GM04503 (cell line): ENCODE results near the gene NTF3.

ENCODE experiments used
- DNase-seq: peaks from one replicate; pipeline ENCODE4 v3.0.0-alpha.2; 2012; ENCODE audit warnings: low read depth

The NTF3 gene

DNA sequence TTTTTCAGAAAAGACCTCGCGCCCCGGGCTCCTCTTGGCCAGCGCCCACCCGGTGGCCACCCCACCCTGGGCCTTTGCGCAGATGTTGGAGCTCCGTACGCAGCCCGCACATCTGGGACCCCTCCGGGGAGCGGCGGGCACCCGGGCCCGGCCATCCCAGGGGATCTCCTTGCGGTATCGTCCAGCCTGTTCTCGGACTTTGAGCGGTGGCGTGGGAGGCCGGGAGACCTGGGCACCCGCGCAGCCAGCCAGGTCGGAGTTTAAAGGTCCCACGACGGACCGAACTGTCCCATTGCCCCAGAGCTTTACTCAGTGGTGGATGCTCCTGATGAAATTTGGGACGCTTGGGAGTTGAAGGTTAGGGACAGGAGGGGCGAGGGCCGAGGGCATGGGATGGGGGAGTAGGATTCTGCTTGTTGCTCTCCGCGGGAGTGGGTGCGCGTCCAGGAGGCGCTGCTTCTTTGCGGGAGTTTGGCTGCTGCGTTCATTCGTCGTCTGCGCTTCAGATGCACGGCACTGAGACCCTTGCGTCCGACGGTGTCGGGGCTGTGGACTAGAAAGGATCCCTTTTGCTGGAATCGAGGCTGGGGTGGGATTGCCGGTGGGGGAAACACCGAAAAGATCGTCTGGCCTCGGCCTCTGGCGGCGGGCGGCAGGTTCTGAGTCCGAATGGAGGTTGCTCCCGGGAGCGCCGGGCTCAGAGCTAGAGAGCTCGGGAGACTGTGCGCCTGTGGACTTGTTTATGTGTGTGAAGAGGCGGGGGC is 1.4 kb downstream of the NTF3 start:
- no peak for DNase-seq

DNA sequence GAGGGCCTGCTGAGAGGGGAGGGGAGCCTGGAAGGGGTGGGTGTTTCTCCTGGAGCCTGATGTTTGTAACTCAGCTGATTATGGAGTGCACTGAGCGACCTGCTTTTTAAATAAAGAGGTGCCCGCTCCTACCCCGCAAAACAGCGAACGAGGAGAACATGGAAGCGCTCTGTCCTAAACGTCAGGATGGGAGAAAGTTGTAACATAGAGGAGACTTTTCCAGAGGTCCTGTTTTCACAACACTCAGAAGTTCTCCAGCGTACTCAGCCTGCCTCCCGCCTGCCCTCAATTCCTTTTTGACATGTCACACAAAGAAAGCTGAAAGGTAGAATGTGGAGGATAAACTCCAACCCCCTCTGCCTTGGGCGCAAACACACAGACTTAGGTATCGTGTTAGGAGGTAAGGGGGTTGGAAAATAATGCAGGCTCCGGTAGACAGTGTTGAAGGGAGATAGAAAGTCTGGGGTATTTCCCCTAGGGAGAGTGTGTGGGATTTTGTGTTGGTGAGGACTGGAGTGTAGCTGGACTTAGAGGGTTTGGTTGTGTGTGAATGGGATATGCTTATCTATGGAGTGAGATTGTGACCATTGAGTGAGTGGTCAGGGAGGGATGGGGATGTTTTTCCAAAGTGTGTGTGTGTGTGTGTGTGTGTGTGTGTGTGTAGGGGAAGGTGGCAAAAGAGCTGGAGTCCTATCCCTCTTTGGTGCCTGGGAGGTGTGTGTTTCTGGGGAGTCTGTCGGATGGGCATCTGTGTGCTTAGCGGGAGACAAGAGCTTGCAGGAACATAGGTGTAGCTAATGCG is 2.1 kb downstream of the NTF3 start:
- DNase-seq = no peak

DNA sequence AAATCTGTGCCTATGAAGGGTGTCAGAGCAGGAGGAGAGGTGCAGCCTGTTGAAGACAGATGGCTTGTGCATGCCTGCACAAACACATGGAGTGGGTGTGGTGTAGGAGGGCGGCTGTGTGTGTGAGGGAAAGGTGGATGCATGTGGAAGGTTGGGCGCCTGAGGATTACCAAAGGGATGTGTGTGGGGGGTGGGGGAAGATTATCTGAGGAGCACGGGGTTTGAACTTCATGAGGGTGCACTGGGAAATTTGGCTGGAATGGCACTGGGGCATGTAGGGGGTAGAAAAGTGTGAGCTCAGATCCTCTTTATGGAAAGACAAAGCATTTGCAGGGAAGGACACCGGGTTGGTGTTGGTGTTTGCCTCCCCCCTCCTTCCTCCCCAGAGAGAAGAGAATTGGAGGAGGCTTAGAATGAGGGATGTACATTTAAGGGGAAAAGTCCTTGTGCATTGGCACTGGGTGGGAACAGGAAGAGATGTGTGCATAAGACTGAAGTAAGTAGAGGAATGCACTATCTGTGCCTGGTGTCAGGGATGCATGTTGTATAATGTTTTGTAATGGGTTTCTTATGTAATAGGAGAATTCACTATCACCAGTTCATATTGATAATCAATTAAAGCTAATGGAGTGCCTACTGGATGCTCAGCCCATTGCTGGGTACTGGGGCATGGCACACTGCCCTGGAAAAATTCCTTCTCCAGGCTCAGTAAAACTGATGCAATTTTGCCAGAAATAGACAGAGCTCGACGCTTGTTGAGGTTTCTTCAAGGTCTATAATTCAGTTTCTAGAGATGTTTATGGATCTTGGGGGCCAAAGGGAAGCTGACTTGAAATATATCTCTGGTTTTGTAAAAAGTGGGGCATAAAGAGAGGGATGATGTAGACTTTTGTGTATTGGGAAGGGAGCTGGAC is 3.0 kb downstream of the NTF3 start:
- no peak for DNase-seq

GRCh38 chr12:5437182-5437583 is 5.3 kb downstream of the NTF3 start:
- DNase-seq = no peak

GRCh38 chr12:5437589-5437988 is 5.7 kb downstream of the NTF3 start:
- no peak for DNase-seq

DNA sequence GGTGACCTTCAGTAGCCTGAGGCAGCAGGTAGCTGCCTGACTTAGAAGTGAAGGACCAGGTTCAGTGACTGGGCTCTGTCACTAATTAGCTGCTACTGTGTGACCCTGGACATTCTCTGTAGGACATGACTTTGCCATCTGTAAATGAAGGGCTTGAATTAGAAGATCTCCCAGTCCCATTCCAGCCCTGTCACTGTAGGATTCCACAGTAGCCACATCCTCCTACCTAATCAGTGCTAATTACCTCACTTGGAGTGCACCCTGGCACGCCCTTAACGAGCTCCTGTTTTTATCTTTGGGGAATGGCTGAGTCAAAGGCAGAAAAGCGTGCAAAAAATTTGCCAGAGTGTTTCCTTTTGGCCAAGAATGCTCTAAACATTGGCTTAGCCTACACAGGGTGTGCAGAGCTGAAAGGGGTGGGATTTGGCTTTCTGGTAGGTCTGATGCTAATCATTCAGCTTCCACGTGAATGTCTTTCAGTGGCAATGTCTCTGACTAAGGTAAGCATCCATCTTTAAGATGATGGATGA is 6.8 kb downstream of the NTF3 start:
- peak; percentile 68 for DNase-seq

DNA sequence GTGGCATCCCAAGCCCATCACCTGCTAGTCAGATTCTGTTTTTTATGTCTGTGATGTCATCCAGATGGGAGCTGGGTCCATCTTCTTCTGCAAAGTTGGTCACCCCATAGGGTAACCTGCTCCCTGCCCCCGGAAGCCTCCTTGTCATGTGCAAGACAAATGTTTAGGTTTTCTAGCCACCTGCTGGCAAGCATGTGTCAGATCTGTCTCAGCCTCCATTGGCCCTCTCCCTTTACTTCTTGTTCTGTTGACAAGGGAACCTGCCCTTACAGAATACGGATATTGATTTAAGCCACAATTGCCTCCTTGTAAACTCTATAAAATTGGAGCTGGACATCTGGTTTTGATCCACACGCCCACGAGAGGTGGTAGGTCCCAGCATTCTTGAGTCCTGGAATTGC is 7.5 kb downstream of the NTF3 start:
- DNase-seq = no peak

DNA sequence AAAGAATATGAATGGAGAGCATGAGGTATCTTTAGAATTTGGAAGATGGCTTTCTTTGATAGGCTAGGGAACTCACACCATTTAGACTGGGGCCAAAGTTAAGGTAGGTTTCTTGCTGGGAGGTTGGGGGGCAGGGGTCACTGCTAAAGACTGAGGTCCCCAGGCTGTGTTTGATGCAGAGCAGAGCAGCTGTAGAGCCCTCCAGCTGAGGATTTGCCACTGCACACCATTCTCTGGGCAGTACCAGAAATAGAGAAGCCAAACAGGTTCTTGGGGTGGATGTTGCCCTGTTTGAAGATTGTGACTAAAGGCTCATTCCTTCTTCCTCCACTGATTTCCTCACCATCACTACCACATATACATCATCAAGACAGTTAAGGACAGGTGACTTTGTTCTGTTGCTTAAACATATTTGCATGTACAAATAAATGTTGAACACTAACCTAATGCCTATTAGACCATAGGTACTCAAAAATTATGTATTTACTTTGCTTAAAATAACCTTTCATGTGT is 7.9 kb downstream of the NTF3 start:
- DNase-seq = no peak

DNA sequence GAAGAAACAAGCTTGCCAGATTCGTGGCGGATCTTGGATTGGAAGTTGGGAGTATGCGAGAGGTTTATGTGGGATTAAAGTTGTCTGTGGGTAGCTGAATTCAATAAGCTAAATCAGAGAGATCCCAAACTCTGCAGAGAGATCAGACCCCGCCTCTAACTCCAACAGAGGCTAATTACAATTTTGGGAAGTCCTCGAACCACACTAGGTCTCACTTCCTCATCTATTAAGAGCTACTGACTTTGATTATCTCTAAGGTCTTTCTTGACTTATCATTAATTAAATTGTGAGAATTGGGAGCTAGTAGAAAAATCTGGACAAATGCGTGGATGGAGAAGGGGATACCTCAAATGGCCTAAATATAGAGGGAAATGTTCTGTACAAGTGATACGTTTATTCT is 9.1 kb downstream of the NTF3 start:
- no peak for DNase-seq

DNA sequence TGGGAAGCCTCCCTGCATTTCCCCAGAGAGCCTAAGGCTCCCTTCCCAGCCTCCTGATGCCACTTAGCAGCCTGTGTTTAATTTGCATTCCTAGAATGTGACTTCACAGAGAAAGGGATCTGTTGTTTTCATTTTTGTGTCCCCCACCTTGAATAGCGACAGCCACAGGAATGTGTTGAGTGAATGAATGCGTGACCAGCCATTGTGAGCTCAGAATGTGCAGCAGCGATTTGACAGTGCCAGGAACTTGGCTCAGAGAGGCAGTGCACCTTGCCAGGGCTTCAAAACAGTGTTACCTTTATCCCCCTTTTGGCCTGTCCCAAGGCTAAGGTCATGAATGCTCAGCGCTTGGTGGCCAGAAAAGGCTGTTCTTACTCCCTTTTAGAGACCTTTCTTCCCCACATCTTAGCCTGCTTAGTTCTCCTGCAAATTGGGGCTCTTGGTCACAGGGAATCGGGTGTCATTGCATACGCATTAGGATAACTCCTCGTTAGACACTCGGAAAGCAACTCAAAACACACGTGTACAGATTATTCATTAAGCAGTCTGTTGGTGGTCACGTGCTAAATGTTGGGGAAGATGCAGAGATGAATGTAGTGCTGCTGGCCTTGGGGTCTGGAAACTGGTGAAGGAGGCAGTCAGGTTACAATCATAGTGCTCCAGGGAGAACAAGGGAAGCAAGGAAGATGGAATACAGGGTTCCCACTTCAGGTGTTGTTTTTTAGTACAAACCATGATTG is 9.8 kb downstream of the NTF3 start:
- peak; percentile 82 for DNase-seq

- no peak for DNase-seq
These were observed 10.5 kb downstream of the NTF3 start for GRCh38 chr12:5442251-5443006.

DNA sequence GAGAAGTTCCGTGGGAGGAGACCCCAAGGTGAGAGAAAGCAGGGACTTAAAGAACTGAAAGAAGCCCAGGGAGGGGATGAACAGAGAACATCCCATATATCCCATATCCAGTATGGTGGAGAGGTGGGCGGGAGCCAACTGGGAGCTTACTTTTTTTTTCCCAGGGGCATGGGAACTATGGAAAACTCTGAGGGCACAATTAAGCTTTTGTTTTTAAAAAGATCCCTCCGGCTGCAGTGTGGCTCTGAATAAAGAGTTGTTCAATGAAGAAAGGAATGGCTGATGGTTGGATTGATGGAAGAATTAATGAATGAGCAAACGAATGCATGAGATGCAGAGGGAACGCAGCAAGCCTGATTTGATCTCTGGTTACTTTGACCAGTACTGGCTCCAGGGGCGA is 12.6 kb downstream of the NTF3 start:
- DNase-seq = no peak

- no peak for DNase-seq
These were observed 15.4 kb downstream of the NTF3 start for GRCh38 chr12:5447320-5447719.

GRCh38 chr12:5451251-5451650 is 19.3 kb downstream of the NTF3 start:
- no peak for DNase-seq

DNA sequence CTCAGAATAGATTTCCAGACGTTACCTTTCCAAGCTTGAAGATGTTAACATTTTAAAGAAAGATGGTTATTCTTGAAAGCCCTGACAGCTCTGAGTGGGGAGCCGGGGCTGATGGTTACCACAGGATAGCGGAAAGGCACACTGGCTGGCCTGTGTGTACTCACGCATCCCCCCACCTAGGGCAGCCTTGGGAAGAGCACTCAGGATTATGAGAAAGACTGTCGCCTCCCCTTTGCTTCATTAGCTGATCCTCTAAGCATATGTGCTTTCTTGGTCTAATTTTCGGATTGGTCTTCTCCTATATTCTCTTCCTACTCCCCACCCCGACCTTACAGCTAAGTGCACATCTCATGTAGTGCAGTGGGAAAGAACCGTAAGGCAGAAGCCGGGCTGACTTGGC is 20.7 kb downstream of the NTF3 start:
- no peak for DNase-seq

DNA sequence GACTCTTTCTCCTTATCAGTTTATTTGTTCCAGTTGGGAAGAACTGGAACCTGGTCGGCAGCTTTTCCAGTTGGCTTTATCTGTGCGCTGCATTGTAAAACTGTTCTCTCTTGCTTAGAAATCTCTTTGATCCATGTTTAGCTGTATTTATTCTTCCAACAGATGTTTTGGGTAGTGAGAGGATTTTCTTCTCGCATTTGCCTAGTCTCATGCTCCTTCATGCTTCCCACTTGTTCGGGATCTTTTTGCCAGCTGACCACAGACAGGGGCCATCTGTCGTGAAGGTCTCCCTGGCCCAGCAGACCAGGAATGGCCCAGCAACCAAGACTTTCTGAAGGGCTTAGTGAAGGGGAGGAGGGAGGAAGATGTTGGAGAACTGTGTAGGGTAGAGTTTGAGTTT is 21.6 kb downstream of the NTF3 start:
- no peak for DNase-seq

- no peak for DNase-seq
These were observed 23.1 kb downstream of the NTF3 start for GRCh38 chr12:5455045-5455444.

- no peak for DNase-seq
These were observed 24.1 kb downstream of the NTF3 start for GRCh38 chr12:5456030-5456429.

DNA sequence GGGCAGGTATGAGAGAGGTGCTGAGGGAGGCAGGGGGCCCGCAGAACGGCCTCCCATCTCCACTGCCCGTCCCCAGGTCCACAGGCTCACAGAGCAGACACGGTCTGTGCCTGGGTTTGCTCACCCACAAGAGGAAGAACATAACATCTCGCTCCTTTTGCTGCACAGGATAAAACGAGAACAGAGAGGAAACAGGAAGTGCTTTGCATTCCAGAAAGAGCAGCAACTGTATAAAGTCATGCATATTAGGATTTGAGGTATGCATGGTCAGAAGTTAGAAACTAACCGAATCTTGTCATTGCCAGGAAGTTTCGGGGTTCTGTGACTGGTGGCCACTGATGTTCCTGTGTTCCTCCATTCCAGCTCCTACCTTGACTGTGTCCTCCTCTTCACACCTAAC is 25.0 kb downstream of the NTF3 start:
- DNase-seq = peak; percentile 74

DNA sequence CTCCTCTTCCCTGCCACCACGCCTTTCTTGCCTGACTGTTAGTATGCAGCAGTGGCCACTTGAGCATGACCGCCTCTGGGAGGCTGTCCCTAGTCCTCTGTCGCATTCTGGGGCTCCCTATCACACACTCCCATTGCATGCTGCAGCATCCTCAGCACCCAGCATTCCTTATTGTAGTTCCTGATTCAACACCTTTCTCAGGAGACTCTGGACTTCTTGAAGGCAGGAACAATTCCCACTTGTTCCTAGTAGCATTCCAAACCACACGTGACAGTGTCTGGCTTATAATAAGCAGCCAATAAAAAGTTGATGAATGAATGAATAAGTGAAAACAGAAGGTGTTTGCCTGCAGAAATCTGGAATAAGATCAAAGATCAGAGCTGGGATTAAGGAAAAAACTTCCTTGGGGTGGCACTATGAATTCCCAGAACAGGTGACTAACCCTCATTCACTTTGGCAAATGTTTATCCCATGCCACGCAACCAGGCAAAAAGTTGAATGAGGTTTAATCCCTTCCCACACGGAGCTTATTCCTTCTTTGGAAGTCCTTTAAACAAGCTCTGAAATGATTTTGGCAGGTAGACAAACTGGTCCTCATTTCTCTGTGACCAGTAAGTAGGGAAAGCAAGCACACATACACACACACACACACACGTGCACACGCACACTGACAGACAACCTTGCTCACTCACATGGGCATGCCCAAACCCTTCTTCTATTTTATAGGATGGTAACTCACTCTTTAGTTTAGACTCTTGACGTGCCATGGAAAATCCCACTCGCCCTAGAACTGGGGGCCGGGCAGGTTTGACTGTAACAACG is 26.5 kb downstream of the NTF3 start:
- DNase-seq = no peak
